GM12873 (cell line): Measurements from ENCODE around the gene PDZD8.

ENCODE experiments used
- CTCF ChIP-seq: IDR thresholded peaks from 2 replicates; pipeline ENCODE4 v1.5.1; 2012; ENCODE audit warnings: low read depth, mild to moderate bottlenecking, moderate library complexity, low read length, control low read depth; ENCODE audit not compliant: insufficient read depth; ENCODE audit errors: missing control alignments

The PDZD8 gene

DNA sequence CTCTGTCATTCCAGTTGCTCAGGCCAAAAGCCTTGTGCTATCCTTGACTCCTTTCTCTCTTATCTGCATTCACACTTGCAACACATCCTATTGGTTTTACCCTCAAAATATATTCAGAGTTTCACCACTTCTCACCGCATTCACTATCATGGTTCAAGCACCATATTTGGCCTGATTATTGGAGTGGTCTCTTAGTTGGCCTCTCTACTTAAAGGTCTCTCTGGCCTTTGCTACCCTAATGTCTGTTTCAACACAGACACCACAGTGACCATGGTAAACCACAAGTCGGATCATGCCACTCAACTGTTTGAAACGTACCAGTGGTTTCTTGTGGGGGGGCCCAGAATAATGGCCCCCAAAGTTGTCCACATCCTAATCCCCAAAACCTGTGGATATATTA lies 15.2 kb upstream of the PDZD8 start:
- no peak for TF ChIP-seq CTCF

- no peak for TF ChIP-seq CTCF
These were observed 11.6 kb upstream of the PDZD8 start for GRCh38 chr10:117386805-117387204.

DNA sequence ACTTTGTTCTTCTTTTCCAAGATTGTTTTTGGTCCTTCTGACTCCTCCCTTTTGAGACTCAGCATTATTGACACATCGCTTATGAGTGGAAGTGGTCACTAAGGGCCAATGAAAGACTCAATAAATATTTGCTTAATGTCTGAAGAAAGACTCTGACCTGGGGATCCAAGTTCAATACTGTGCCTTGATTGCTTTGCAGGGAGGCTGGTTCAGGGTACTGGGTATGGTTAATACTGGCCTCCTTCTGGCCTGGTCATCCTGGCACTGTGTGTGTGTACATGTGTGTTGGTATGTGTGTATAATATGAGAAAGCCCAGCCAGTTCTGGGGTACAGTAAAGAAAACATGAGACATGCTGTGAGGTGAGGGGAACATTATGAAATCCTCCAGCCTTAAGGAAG lies 7.6 kb upstream of the PDZD8 start:
- no peak for TF ChIP-seq CTCF

DNA sequence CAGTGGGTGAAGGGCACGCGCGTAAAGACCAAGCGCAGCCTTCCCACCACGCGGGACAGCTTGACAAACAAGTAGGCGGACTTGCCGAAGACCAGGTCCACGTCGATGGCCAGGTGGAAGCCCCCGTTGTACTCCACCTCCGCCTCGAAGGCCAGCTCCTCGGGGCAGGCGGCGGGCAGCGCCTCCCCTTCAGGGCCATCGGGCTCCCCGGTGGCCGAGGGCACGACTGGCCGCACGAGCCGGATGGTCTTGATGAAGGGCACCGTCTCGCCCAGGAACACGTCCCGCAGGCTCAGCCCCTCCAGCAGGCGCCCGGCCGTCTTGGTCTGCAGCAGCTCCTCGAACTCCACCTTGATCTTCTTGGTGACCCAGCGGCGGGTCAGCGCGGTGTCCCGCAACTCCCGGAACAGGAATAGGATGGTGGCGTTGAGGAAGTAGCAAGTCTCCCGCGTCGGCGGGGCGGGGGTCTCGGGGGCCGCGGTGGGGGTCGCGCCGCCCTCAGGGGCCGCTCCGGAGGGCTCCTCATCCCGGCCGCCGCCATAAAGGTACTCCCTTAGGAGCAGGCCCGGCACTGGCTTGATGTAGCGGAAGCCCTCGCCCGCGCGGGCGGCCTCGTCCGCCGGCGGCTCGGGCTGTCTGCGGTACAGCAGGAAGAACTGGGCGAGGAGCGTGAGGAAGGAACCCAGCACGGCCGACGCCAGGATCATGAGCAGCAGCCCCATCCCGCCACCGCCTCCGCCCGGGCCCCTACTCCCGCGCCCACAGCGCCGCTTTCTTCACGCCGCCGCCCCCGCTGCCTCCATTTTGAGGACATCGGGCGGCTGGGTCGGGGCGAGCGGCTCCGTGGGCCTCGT lies 507 bp downstream of the PDZD8 start:
- TF ChIP-seq CTCF = no peak

DNA sequence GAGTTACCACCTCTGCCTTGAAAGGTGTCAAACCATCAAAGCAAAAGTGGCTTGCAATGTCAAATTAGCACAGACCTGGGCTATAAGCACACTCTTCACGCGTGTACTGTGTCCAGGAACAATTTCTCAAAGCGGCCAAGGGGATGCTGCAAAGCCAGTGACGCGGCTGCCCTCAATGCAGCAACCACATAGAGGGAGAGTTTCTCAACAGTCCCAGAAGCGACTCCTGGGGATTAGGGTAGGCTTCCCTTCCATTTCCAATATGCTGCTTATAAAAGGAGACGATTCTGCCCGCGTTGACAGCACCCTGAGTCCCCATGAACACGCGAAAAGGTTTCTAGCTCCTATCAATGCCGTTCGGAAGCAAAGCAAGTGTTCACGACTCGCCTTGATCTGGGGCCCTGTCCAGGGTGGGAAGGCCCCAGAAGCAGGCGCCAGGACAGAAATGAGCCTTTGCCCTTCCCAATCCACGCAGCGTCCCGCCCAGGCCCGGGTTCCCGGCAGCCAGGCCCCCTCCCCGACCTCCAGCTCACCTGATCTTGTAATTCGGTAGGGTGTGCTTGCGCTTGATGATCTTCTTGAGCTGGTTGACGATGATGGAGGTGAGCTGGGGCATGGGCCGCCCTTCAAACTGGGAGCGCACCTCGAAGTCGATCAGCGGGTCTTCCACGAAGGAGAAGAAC lies 1.3 kb downstream of the PDZD8 start:
- no peak for TF ChIP-seq CTCF

DNA sequence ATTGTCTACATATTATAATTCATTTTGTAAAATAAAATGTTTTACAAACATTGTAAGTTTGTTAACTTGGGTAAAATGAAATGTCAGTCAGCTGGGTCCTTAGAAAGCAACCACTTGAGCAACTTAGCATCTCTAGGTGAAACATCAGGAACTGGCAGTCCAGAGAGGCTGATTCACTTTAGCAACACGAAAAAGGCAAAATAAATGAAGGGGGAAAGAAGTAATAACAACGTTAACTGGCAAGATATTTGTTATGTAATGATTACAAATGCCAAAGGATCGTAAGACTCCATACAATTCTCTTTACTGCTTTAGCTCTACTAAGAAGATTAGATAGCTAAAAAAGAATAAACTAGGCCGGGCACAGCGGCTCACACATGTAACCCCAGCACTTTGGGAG lies 5.0 kb downstream of the PDZD8 start:
- TF ChIP-seq CTCF = no peak

GRCh38 chr10:117367718-117368117 lies 7.5 kb downstream of the PDZD8 start:
- no peak for TF ChIP-seq CTCF
